GM08714 (cell line): ENCODE results near the gene LAMA5.

Source experiments
- H3K4me3 ChIP-seq: fragments of 200-500 bp; sonication (Bioruptor generic); 2 replicates; pipeline ENCODE4 v1.5.1; 2014; ENCODE audit warnings: mild to moderate bottlenecking, low read length, inconsistent platforms
- ZNF274 ChIP-seq: IDR thresholded peaks from 2 replicates; pipeline ENCODE4 v1.6.1; 2012; ENCODE audit warnings: mild to moderate bottlenecking, low read depth, low read length

LAMA5 gene

GRCh38 chr20:62323980-62324906, 42.9 kb downstream of the LAMA5 start:
- TF ChIP-seq ZNF274, result no peak

GRCh38 chr20:62323146-62323979, 43.7 kb downstream of the LAMA5 start:
- no peak overlapping the region for H3K4me3 ChIP-seq
- no peak for TF ChIP-seq ZNF274

More at GRCh38 chr20:62323980-62324906, 42.9 kb downstream of the LAMA5 start:
- H3K4me3 ChIP-seq, result no peak overlapping the region

- no peak overlapping the region for H3K4me3 ChIP-seq
- TF ChIP-seq ZNF274, result no peak
Measured at GRCh38 chr20:62322492-62323041, 44.5 kb downstream of the LAMA5 start.

- no peak for TF ChIP-seq ZNF274
Measured at GRCh38 chr20:62321975-62322374, 45.1 kb downstream of the LAMA5 start.

GRCh38 chr20:62321521-62321948, 45.6 kb downstream of the LAMA5 start:
- no peak for TF ChIP-seq ZNF274
- H3K4me3 ChIP-seq, result no peak overlapping the region

More at GRCh38 chr20:62321975-62322374, 45.1 kb downstream of the LAMA5 start:
- H3K4me3 ChIP-seq, result no peak overlapping the region

GRCh38 chr20:62320581-62321354, 46.3 kb downstream of the LAMA5 start:
- TF ChIP-seq ZNF274, result no peak
- H3K4me3 ChIP-seq, result no peak overlapping the region

- TF ChIP-seq ZNF274, result no peak
- H3K4me3 ChIP-seq, result no peak overlapping the region
Measured at GRCh38 chr20:62319346-62319909, 47.7 kb downstream of the LAMA5 start.

- no peak for TF ChIP-seq ZNF274
Measured at GRCh38 chr20:62318400-62319345, 48.4 kb downstream of the LAMA5 start.

GRCh38 chr20:62317167-62317655, 49.9 kb downstream of the LAMA5 start:
- TF ChIP-seq ZNF274, result no peak
- no peak overlapping the region for H3K4me3 ChIP-seq

More at GRCh38 chr20:62318400-62319345, 48.4 kb downstream of the LAMA5 start:
- H3K4me3 ChIP-seq, result no peak overlapping the region

- no peak for TF ChIP-seq ZNF274
- no peak overlapping the region for H3K4me3 ChIP-seq
Measured at GRCh38 chr20:62316331-62317166, 50.6 kb downstream of the LAMA5 start.

- no peak for TF ChIP-seq ZNF274
- H3K4me3 ChIP-seq, result no peak overlapping the region
Measured at GRCh38 chr20:62315773-62316172, 51.3 kb downstream of the LAMA5 start.

GRCh38 chr20:62314711-62315302, 52.3 kb downstream of the LAMA5 start:
- H3K4me3 ChIP-seq, result no peak overlapping the region
- TF ChIP-seq ZNF274, result no peak
